Femur (tissue), 1 donor: ENCODE data around the gene SMC1B.
"Not testable (repeated sequence)": the region's sequence is repeated elsewhere in the genome, so short reads cannot be mapped to it uniquely, and the experiment has no call there.

Experiments used
- DNase-seq: peaks from one replicate; pipeline ENCODE4 v3.0.0-alpha.2; 2017

Gene SMC1B

DNA sequence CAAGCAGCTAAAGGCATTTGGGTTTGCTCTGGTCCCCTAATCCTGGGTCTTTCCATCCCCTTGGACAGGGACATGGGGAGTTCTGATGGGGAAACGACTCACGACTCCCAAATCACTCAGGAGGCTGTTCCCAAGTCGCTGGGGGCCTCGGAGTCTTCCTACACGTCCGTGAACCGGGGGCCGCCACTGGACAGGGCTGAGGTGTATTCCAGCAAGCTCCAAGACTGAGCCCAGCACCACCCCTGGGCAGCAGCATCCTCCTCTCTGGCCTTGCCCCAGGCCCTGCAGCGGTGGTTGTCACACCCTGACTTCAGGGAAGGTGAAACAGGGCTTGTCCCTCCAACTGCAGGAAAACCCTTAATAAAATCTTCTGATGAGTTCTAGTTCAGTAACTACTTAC is 117.9 kb downstream of the SMC1B start:
- DNase-seq = no peak

GRCh38 chr22:45295004-45295403 is 118.4 kb downstream of the SMC1B start:
- not testable (repeated sequence) for DNase-seq
